SK-N-SH (cell line): ENCODE results near the gene RELN.

ENCODE experiments used
- EZH2phosphoT487 ChIP-seq: fragments of 200-600 bp; sonication (generic); IDR thresholded peaks from 2 replicates; pipeline ENCODE4 v1.6.1; 2017; ENCODE audit warnings: low read depth, mixed run types, mild to moderate bottlenecking, antibody characterized with exemption, moderate library complexity, borderline replicate concordance
- MAX ChIP-seq: IDR thresholded peaks from 2 replicates; pipeline ENCODE4 v1.4.0; 2012; ENCODE audit warnings: low read depth
- MXI1 ChIP-seq: IDR thresholded peaks from 2 replicates; pipeline ENCODE4 v1.6.1; 2012; ENCODE audit warnings: mild to moderate bottlenecking, low read depth, low read length, improper control_type of control experiment
- PBX3 ChIP-seq: IDR thresholded peaks from 2 replicates; pipeline ENCODE4; 2012
- SIN3A ChIP-seq: IDR thresholded peaks from 2 replicates; pipeline ENCODE4 v1.6.1; 2012; ENCODE audit warnings: low read depth, mild to moderate bottlenecking, low read length, moderate library complexity, borderline replicate concordance
- TF ChIP-seq, protein P1 (sequence below): fragments of 200-600 bp; sonication (generic); IDR thresholded peaks from 2 replicates; pipeline ENCODE4 v1.6.1; 2017; ENCODE audit warnings: antibody characterized with exemption, mild to moderate bottlenecking, moderate library complexity

DNA sequence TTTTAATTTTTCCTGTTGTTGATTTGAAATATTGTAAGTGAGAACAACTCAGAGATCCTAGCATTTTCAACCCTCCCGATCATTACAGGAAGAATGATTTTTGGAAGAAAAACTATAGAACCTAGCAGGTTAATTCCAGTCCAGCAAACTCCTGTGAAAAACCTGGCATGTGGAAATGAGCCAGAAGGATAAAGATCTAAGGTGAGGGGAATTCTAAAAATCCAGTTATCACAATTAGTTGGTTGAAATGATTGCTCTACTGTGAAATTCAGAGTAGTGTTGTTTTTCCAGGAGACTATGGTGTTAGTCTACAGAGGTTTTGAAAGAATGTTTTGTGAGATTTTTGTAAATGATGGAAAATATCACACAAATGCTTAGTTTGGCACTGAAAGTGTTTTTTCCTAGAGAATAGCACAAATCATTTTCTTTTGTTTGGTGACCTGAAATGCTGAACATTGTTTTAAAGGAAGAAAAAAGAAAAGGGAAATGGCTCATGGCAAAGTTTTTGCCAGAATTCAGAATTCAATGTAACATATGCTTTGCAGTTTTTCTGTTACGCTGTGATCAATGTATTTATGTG lies 391.0 kb downstream of the RELN start:
- TF ChIP-seq, protein P1, sequence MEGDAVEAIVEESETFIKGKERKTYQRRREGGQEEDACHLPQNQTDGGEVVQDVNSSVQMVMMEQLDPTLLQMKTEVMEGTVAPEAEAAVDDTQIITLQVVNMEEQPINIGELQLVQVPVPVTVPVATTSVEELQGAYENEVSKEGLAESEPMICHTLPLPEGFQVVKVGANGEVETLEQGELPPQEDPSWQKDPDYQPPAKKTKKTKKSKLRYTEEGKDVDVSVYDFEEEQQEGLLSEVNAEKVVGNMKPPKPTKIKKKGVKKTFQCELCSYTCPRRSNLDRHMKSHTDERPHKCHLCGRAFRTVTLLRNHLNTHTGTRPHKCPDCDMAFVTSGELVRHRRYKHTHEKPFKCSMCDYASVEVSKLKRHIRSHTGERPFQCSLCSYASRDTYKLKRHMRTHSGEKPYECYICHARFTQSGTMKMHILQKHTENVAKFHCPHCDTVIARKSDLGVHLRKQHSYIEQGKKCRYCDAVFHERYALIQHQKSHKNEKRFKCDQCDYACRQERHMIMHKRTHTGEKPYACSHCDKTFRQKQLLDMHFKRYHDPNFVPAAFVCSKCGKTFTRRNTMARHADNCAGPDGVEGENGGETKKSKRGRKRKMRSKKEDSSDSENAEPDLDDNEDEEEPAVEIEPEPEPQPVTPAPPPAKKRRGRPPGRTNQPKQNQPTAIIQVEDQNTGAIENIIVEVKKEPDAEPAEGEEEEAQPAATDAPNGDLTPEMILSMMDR, result no peak
- TF ChIP-seq MAX (no peak), SIN3A (no peak), PBX3 (no peak), MXI1 (no peak), EZH2phosphoT487 (no peak)
